ENCODE data around the gene SETD4. TPM values are rescaled to one million over a fixed set of nuclear protein-coding genes. Genes with fewer than 3 reads are reported as not detected.

SETD4 gene
- total RNA-seq, 1 experiment from 2014 or later = 22.7 TPM

DNA sequence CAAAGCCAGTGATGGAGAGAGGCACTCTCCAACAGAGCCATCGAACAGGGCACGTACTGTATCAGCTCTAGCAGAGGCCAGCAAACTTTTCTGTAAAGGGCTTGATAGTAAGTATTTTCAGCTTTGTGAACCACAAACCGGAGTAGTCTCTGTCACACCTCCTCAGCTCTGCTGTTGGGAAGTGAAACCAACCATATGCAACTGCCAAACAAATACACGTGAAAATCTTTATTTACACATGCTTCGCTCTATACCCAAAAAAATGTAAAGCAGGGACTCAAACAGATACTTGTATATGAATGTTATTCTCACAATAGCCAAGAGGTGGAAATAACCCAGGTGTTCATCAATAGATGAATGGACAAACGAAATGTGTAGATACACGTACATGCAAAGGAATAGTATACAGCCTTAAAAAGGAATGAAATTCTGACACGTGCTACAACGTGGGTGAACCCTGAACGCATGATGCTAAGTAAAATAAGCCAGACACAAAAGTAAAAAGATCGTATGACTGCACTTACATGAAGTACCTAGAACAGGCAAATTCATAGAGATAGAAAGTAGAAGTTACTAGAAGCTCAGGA, 39.0 kb downstream of the SETD4 start:
- BruUV-seq (replicated peaks) = no TSS peak
- no peak overlapping the region for H3K4me2 ChIP-seq (ENCODE audit: low read length)
- H3K4me1 ChIP-seq (ENCODE audit: control insufficient read depth in 1 of 2, insufficient read depth in 2 of 2, low read length in 2 of 2) = no peaks in the 10 kb centered on the region
- H3K9me3 ChIP-seq (ENCODE audit: control insufficient read depth in 1 of 2, insufficient read depth in 1 of 2, low read depth in 1 of 2, low read length in 2 of 2) = no peaks in the 10 kb centered on the region
- H4K20me1 ChIP-seq (ENCODE audit: insufficient read depth) = no peaks in the 10 kb centered on the region
- no peaks in the 10 kb centered on the region for H3K9me2 ChIP-seq (ENCODE audit: insufficient read depth)
- H3K4me3 ChIP-seq (replicated peaks in 1 of 2; ENCODE audit: low read depth in 1 of 2, low read length in 2 of 2) = no peak overlapping the region
- no peaks in the 10 kb centered on the region for H3K79me2 ChIP-seq (ENCODE audit: insufficient read depth, low read length)
- H3K27ac ChIP-seq (ENCODE audit: low read depth, low read length) = no peak overlapping the region
- TF ChIP-seq RAD21 (IDR thresholded peaks at IDR 0.05; ENCODE audit: low read depth) = no peak
- TF ChIP-seq, protein P1, sequence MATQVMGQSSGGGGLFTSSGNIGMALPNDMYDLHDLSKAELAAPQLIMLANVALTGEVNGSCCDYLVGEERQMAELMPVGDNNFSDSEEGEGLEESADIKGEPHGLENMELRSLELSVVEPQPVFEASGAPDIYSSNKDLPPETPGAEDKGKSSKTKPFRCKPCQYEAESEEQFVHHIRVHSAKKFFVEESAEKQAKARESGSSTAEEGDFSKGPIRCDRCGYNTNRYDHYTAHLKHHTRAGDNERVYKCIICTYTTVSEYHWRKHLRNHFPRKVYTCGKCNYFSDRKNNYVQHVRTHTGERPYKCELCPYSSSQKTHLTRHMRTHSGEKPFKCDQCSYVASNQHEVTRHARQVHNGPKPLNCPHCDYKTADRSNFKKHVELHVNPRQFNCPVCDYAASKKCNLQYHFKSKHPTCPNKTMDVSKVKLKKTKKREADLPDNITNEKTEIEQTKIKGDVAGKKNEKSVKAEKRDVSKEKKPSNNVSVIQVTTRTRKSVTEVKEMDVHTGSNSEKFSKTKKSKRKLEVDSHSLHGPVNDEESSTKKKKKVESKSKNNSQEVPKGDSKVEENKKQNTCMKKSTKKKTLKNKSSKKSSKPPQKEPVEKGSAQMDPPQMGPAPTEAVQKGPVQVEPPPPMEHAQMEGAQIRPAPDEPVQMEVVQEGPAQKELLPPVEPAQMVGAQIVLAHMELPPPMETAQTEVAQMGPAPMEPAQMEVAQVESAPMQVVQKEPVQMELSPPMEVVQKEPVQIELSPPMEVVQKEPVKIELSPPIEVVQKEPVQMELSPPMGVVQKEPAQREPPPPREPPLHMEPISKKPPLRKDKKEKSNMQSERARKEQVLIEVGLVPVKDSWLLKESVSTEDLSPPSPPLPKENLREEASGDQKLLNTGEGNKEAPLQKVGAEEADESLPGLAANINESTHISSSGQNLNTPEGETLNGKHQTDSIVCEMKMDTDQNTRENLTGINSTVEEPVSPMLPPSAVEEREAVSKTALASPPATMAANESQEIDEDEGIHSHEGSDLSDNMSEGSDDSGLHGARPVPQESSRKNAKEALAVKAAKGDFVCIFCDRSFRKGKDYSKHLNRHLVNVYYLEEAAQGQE (IDR thresholded peaks at IDR 0.05; ENCODE audit: low read depth) = no peak
- no peak for TF ChIP-seq ZNF274 (IDR thresholded peaks at IDR 0.05; ENCODE audit: low read depth, low read length)
- TF ChIP-seq, protein P2, sequence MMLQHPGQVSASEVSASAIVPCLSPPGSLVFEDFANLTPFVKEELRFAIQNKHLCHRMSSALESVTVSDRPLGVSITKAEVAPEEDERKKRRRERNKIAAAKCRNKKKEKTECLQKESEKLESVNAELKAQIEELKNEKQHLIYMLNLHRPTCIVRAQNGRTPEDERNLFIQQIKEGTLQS (IDR thresholded peaks at IDR 0.05) = no peak
- no peak for TF ChIP-seq ELF1 (IDR thresholded peaks at IDR 0.05; ENCODE audit: borderline replicate concordance, low read depth)
- no peak for TF ChIP-seq CEBPB (IDR thresholded peaks at IDR 0.05; ENCODE audit: low read depth)
- TF ChIP-seq TCF7L2 (IDR thresholded peaks at IDR 0.05; ENCODE audit: borderline replicate concordance, extremely low read depth, insufficient read depth, insufficient read length) = no peak
- TF ChIP-seq EZH2phosphoT487 (IDR thresholded peaks at IDR 0.05; ENCODE audit: borderline replicate concordance) = no peak
- TF ChIP-seq YY1 (IDR thresholded peaks at IDR 0.05; ENCODE audit: extremely low read depth, insufficient replicate concordance, low read depth, low read length) = no peak
- no peak for TF ChIP-seq SIN3A (IDR thresholded peaks at IDR 0.05; ENCODE audit: low read depth)
- no peak for TF ChIP-seq SRF (IDR thresholded peaks at IDR 0.05; ENCODE audit: low read depth)
- TF ChIP-seq, protein P3, sequence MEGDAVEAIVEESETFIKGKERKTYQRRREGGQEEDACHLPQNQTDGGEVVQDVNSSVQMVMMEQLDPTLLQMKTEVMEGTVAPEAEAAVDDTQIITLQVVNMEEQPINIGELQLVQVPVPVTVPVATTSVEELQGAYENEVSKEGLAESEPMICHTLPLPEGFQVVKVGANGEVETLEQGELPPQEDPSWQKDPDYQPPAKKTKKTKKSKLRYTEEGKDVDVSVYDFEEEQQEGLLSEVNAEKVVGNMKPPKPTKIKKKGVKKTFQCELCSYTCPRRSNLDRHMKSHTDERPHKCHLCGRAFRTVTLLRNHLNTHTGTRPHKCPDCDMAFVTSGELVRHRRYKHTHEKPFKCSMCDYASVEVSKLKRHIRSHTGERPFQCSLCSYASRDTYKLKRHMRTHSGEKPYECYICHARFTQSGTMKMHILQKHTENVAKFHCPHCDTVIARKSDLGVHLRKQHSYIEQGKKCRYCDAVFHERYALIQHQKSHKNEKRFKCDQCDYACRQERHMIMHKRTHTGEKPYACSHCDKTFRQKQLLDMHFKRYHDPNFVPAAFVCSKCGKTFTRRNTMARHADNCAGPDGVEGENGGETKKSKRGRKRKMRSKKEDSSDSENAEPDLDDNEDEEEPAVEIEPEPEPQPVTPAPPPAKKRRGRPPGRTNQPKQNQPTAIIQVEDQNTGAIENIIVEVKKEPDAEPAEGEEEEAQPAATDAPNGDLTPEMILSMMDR (IDR thresholded peaks at IDR 0.05 in 2 of 3, conservative IDR thresholded peaks at IDR 0.05 in 1 of 3; ENCODE audit: borderline replicate concordance in 1 of 3, insufficient read depth in 1 of 3, low read depth in 2 of 3, low read length in 2 of 3) = no peak
- no peak for TF ChIP-seq FOSL1 (IDR thresholded peaks at IDR 0.05; ENCODE audit: low read depth)
- no peak for TF ChIP-seq ZFX (IDR thresholded peaks at IDR 0.05)
- TF ChIP-seq EZH2 (IDR thresholded peaks at IDR 0.05) = no peak
- ChIA-PET CTCF (no interaction called here), POLR2A (no interaction called here), RAD21 (ENCODE audit: low non-redundant PET in 1 of 2, low total read pairs in 2 of 2, uncharacterized antibody in 2 of 2, unreplicated experiment in 2 of 2) (interaction anchor here in 1 of 2 experiments (0.6 kb wide), 1 partner anchor 53 kb away, joined by 5 read pairs; no protein-coding TSS in a partner anchor)
- H3K27me3 ChIP-seq (ENCODE audit: insufficient read depth, low read length) = peaks cover 3% of the 10 kb centered on the region; the same call in 1 of the 2 replicates
- H2AFZ ChIP-seq (ENCODE audit: low read depth, low read length, poor library complexity, severe bottlenecking) = no peak overlapping the region
- DNase-seq (ENCODE audit: low read depth, low spot score) (no peak), ATAC-seq (no peak)
- no peak overlapping the region for H3K9ac ChIP-seq (ENCODE audit: low read length)
- intact Hi-C loops (cut with micrococcal nuclease) = loop anchor here (10.0 kb wide), 1 partner anchor 587 kb away; no protein-coding TSS in a partner anchor
- H3K36me3 ChIP-seq (ENCODE audit: control insufficient read depth in 1 of 2, insufficient read depth in 2 of 2, low read length in 2 of 2) = no peaks in the 10 kb centered on the region
